Measurements from ENCODE around the gene LGALS12.

The LGALS12 gene

DNA sequence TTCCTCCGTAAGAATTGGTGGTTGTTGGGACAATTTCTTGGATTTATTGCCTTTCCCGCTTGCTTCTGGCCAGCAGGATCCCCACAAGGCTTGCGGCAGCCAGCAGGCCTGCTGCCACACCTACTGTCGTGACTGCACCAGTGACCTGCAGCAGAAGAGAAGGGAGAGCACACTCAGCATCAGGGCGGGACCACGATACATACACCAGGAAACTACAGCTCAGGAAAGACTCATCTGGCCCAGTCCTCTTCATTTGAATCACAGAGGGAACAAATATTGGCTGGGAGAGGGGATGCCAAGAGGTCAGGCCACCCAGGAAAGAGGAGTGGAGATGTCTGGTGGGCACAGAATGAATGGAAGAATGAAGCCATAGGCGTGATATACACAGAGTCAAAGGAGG, 47.0 kb downstream of the LGALS12 start:
- DNase-seq (ENCODE audit: insufficient read length, low spot score) (no peak), FAIRE-seq (no peak)
- TF ChIP-seq, protein P1, sequence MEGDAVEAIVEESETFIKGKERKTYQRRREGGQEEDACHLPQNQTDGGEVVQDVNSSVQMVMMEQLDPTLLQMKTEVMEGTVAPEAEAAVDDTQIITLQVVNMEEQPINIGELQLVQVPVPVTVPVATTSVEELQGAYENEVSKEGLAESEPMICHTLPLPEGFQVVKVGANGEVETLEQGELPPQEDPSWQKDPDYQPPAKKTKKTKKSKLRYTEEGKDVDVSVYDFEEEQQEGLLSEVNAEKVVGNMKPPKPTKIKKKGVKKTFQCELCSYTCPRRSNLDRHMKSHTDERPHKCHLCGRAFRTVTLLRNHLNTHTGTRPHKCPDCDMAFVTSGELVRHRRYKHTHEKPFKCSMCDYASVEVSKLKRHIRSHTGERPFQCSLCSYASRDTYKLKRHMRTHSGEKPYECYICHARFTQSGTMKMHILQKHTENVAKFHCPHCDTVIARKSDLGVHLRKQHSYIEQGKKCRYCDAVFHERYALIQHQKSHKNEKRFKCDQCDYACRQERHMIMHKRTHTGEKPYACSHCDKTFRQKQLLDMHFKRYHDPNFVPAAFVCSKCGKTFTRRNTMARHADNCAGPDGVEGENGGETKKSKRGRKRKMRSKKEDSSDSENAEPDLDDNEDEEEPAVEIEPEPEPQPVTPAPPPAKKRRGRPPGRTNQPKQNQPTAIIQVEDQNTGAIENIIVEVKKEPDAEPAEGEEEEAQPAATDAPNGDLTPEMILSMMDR (IDR thresholded peaks at IDR 0.05; ENCODE audit: insufficient read depth, missing control alignments) = no peak

DNA sequence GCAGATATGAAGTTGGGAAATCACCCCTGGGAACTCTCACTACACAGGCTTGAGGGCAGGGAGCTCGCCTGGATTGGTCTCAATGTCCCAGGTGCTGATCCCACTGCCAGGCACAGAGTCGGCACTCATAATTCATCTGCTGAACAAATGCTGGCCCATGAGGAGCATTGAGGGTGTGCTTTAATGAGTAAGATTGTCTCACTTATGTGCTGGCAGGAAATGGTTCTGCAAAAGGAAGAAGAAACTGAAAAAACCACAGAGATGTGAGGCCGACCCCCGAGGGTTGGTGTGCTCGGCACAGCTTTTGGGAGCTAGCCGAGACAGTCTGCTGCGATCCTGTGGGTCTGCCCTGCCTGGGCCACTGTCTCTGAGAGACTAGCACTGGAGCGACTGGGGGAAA, 47.9 kb downstream of the LGALS12 start:
- TF ChIP-seq, protein P1 (IDR thresholded peaks at IDR 0.05; ENCODE audit: insufficient read depth, missing control alignments) = no peak
- no peak for FAIRE-seq
- no peak for DNase-seq (ENCODE audit: insufficient read length, low spot score)

DNA sequence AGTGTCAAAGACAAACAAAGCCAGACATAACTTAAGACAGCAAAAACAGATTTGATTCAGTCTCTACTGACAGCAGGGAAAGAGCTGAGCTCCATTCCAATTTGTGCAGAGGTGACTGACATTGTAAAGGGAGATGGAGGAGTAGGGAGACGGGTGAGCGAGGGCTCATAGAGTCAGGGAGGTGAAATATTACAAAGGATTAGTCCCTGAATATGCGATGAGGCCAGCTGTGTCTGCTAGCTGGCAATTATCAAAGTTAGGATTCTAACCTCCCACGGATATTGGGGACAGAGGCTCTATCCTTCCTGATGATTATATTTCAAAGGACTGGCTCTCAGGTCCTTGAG, 49.0 kb downstream of the LGALS12 start:
- DNase-seq (ENCODE audit: insufficient read length, low spot score) = no peak
- no peak for FAIRE-seq

DNA sequence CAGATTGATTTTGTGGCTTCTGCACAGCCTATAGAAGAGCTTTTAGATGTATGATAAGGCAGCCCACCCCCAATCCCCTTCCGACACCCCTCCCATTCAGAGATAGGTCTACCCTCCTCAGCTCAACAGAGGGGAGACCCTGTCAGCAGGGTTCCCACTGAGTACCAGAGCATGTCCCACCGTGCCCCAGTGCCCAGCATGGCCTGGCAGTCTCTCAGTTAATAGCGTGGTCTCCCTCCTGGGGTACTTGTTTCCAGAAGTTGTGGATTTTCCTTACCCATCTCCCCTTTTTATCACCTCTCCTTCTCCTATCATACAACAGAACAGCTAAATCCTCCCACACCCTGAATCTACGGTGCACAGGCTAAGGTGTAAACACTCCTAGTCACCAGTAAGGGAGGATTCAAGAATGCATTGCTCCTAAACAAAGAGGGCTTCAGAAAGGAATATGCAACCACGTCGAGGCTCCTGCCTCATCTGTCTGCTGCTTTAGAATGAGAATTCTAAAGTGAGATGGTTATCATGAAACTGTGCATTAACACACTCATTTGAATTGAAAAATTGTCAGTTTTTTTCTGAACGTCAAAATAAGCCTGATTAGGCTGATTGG, 50.6 kb downstream of the LGALS12 start:
- FAIRE-seq = no peak

More for the DNA sequence above, 49.0 kb downstream of the LGALS12 start:
- TF ChIP-seq, protein P1 (IDR thresholded peaks at IDR 0.05; ENCODE audit: insufficient read depth, missing control alignments) = no peak

DNA sequence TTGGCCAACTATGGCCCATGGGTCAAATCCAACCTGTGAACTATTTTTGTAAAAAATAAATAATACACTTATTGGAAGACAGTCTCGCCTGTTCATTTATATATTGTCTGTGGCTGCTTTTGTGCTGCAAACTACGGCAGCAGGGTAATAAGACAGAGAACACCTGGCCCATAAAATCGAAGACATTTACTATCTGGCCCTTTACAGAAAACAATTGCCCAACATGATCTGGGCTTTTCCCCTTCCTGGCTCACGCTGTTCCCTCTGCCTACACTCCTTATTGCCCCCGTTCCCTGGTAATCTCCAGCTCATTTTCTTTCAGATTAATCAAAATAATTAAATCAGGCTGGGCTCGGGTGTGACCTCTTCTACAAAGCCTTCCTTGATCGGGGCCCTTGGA, 51.7 kb downstream of the LGALS12 start:
- TF ChIP-seq, protein P1 (IDR thresholded peaks at IDR 0.05; ENCODE audit: insufficient read depth, missing control alignments) = no peak
- DNase-seq (ENCODE audit: insufficient read length, low spot score) = no peak

More for the DNA sequence above, 50.6 kb downstream of the LGALS12 start:
- DNase-seq (ENCODE audit: insufficient read length, low spot score) = no peak
- TF ChIP-seq, protein P1 (IDR thresholded peaks at IDR 0.05; ENCODE audit: insufficient read depth, missing control alignments) = no peak

DNA sequence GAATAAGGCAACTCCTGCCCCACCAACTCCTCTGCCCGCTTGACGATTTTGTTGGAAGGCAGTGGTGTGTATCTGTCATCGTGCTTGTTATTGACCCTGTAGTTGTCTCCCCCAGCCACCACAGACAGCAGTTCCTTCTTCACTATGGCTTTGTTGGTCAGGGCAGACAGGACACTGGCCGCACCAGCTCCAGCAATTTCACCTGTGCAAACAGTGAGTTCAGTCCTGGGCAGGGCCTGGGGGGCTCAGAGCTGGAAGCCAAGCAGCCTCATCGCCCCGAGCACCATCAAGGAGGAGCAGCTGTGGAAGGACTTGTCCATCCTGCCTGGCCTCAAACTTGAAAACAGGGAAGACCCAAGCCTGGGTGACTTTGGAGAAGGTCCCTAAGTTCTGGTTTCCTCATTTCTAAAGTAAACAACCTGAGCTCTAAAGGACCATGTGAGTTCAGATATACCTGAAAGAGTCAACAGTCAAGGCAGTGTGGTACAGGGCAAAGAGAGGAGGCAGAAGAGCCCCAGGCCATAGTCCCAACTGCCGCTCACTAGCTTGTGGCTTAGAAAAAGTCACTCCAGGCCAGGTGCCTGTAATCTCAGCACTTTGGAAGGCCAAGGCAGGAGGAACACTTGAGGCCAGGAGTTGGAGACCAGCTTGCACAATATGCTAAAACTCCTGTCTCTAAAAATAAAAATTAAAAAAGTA, 52.7 kb downstream of the LGALS12 start:
- TF ChIP-seq, protein P1 (IDR thresholded peaks at IDR 0.05; ENCODE audit: insufficient read depth, missing control alignments) = no peak
- FAIRE-seq (no peak), DNase-seq (ENCODE audit: insufficient read length, low spot score) (no peak)

More for the DNA sequence above, 51.7 kb downstream of the LGALS12 start:
- FAIRE-seq = no peak

Data from D721Med (cell line).